AG04450 (cell line): ENCODE data around the gene TTC34. TPM values are rescaled to one million over a fixed set of nuclear protein-coding genes. Genes with fewer than 3 reads are reported as not detected.
A peak's percentile ranks its signal among the peaks of the same experiment; 100 is the strongest.

Experiments
- CTCF ChIA-PET: fragments of 300-600, 350-600 bp; formaldehyde crosslinking; extraction: SDS; loops from one replicate; lab custom pipeline; 2022; ENCODE audit warnings: antibody characterized with exemption, inconsistent platforms; lab: Charles Lee
- POLR2A ChIA-PET: fragments of 350-600 bp; formaldehyde crosslinking; extraction: SDS; loops from one replicate; lab custom pipeline; 2021; ENCODE audit warnings: antibody characterized with exemption, inconsistent platforms; lab: Yijun Ruan, JAX
- DNase-seq: peaks from one replicate; pipeline ENCODE4 v3.0.0-alpha.2; 2011; ENCODE audit warnings: low read depth, low spot score
- H3K27ac ChIP-seq: one replicate; pipeline ENCODE4 v1.5.1; 2012; ENCODE audit warnings: low read depth, low read length, control low read depth
- H3K27me3 ChIP-seq: one replicate; pipeline ENCODE4 v1.6.0; 2012; ENCODE audit warnings: low read length; ENCODE audit not compliant: control insufficient read depth, insufficient read depth
- H3K4me3 ChIP-seq: 2 replicates; pipeline ENCODE4 v1.5.1; 2011; ENCODE audit warnings: mild to moderate bottlenecking, low read depth, low read length, control low read depth
- H3K9me3 ChIP-seq: 2 replicates; pipeline ENCODE4 v1.5.1; 2012; ENCODE audit warnings: low read length; ENCODE audit not compliant: control insufficient read depth, insufficient read depth
- polyA plus RNA-seq: library from polyadenylated mRNA; depleted of rRNA; stranded (reverse); fragments of >200 nt; gene quantifications from 2 replicates; pipeline ENCODE4 v1.2.3, GENCODE V29; 2011
- TF ChIP-seq, protein P1 (sequence below): IDR thresholded peaks from 2 replicates; pipeline ENCODE4 v1.5.1; 2011; ENCODE audit warnings: low read depth, low read length, control low read depth, inconsistent platforms

TTC34 gene
- polyA plus RNA-seq, 1 experiment: 0.06 TPM

- POLR2A ChIA-PET: no interaction called here
These were observed 211.0 kb downstream of the TTC34 start for GRCh38 chr1:2590233-2591141.

DNA sequence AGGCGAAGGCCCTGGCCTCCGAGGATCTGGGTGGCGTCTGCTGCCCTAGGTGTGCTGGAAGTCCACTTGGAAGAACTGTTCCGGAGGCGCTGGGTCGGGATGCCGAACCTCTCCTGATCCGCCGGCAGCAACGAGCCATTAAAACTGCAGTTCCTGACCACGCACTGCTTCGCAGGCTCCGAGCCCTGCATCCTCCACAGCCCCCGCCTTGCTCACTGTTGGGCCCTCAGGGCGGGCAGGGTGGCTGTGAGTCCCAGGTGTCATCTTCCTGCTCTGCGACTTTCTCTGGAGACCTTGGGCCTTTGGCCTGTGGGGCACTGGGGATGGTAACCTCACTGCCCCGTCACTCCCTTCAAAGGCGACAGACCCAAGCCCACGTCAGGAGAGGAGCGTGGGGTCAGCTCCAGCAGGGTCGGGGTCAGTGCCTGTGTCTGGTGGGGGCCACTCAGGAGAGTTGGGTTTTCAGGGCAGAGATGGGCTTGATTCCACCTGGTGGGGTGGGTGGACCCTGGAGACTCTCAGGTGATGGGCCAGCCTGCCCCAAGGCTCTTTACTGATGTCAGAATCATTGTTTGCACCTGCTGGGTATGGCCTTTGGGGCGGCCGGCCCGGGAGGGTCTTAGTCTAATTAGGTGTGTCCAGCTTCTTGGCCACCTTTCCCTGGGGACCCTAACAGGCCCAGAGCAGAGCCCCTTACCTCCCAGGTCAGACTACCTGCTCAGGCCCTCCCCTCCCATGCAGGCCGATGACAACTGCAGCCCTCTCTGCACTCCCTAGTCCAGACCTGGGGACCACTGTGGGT lies 211.9 kb downstream of the TTC34 start:
- Histone ChIP-seq H3K27ac (no peak overlapping the region), H3K4me3 (no peak overlapping the region), H3K27me3 (no peaks in the 10 kb centered on the region), H3K9me3 (no peaks in the 10 kb centered on the region; the same call in 1 of the 2 replicates)
- no peak for DNase-seq
- TF ChIP-seq, protein P1, sequence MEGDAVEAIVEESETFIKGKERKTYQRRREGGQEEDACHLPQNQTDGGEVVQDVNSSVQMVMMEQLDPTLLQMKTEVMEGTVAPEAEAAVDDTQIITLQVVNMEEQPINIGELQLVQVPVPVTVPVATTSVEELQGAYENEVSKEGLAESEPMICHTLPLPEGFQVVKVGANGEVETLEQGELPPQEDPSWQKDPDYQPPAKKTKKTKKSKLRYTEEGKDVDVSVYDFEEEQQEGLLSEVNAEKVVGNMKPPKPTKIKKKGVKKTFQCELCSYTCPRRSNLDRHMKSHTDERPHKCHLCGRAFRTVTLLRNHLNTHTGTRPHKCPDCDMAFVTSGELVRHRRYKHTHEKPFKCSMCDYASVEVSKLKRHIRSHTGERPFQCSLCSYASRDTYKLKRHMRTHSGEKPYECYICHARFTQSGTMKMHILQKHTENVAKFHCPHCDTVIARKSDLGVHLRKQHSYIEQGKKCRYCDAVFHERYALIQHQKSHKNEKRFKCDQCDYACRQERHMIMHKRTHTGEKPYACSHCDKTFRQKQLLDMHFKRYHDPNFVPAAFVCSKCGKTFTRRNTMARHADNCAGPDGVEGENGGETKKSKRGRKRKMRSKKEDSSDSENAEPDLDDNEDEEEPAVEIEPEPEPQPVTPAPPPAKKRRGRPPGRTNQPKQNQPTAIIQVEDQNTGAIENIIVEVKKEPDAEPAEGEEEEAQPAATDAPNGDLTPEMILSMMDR: no peak
- ChIA-PET CTCF (no interaction called here), POLR2A (no interaction called here)

More at GRCh38 chr1:2590233-2591141, 211.0 kb downstream of the TTC34 start:
- Histone ChIP-seq H3K4me3 (no peak overlapping the region), H3K9me3 (no peaks in the 10 kb centered on the region; the same call in 1 of the 2 replicates), H3K27me3 (no peaks in the 10 kb centered on the region), H3K27ac (no peak overlapping the region)
- CTCF ChIA-PET: no interaction called here
- TF ChIP-seq, protein P1: no peak
- DNase-seq: no peak

DNA sequence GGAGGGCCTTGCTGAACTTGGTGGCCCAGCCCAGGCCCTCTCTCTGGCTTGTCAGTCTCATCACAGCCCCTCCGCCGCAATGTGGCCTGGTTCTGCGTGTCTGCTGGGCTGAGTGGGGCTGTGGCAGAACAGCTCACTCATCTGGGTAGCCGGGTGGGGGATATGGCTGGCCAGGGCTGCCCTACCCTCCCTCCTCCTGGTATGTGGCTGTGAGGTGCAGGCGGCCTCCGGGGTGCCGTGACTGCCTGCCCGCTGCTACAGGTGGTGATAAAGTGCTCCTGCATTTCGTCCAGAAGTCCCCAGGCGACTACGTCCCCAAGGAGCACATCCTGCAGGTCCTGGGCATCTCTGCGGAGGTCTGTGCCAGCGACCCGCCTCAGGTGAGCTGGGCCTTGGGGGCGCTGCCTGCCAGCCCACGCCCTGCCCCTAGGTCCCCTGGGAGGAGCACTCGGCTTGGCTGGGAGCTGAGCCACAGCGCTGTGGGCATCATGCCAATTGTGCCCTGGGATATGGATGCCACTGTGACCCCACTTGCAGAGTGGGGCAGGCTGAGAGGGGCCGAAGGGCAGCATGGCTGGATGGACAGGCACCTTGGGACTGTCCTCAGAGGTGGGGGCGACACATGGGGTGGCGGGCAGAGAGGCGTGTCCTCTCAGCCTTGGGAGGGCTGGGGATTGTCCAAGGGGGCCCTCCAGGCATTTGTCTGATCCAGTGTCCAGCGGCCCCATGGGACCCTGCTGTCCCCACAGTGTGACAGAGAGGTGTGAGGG lies 212.6 kb downstream of the TTC34 start:
- ChIA-PET POLR2A (no interaction called here), CTCF (no interaction called here)
- TF ChIP-seq, protein P1: no peak
- no peak for DNase-seq
- Histone ChIP-seq H3K27ac (no peak overlapping the region), H3K9me3 (no peaks in the 10 kb centered on the region; the same call in 1 of the 2 replicates), H3K27me3 (no peaks in the 10 kb centered on the region), H3K4me3 (no peak overlapping the region)

GRCh38 chr1:2587860-2588571 lies 213.5 kb downstream of the TTC34 start:
- peak overlapping the region; percentile 78 for H3K4me3 ChIP-seq
- H3K9me3 ChIP-seq: no peaks in the 10 kb centered on the region; the same call in 1 of the 2 replicates
- no peaks in the 10 kb centered on the region for H3K27me3 ChIP-seq
- CTCF ChIA-PET: interaction anchor here (0.5 kb wide), 1 partner anchor 1274 kb away, joined by 6 read pairs; no protein-coding TSS in a partner anchor
- DNase-seq: no peak
- TF ChIP-seq, protein P1: no peak
- H3K27ac ChIP-seq: no peak overlapping the region
- POLR2A ChIA-PET: no interaction called here
